ENCODE measurements around the gene KAT6B. TPM values are rescaled to one million over a fixed set of nuclear protein-coding genes. Genes with fewer than 3 reads are reported as not detected.

KAT6B gene
- total and polyA plus RNA-seq, 8 donors: 27.6 to 48.1 (median 42.3) TPM

DNA sequence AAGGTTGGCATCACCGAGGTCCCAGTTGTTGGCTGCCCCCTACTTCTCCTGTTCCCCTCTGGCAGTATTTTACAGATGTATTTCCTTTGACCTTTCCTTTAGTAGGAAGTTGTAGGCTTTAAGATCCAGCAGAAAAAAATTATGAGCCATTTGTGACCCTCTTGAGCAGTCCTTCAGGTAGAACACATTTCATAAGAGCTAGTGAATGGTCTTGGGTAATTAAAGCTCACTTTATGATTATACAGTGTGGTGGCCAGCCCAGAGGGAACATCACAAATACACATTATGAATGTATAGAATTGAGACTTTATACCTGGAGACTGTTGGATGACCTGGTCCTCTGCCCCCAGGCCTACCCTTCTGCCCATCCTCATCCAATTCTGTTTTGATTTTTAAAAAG lies 57.0 kb downstream of the KAT6B start:
- H3K36me3 ChIP-seq: no peaks in the 10 kb centered on the region
- H3K27me3 ChIP-seq: no peaks in the 10 kb centered on the region
- no peak for DNase-seq
- no peak overlapping the region for H3K27ac ChIP-seq
- intact Hi-C loops (cut with DNase I): no loop called here
- no peaks in the 10 kb centered on the region for H3K9me3 ChIP-seq
- ATAC-seq: peak; percentile 83
- TF ChIP-seq, protein P1, sequence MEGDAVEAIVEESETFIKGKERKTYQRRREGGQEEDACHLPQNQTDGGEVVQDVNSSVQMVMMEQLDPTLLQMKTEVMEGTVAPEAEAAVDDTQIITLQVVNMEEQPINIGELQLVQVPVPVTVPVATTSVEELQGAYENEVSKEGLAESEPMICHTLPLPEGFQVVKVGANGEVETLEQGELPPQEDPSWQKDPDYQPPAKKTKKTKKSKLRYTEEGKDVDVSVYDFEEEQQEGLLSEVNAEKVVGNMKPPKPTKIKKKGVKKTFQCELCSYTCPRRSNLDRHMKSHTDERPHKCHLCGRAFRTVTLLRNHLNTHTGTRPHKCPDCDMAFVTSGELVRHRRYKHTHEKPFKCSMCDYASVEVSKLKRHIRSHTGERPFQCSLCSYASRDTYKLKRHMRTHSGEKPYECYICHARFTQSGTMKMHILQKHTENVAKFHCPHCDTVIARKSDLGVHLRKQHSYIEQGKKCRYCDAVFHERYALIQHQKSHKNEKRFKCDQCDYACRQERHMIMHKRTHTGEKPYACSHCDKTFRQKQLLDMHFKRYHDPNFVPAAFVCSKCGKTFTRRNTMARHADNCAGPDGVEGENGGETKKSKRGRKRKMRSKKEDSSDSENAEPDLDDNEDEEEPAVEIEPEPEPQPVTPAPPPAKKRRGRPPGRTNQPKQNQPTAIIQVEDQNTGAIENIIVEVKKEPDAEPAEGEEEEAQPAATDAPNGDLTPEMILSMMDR (IDR thresholded peaks at IDR 0.05): no peak
- no peak overlapping the region for H3K4me3 ChIP-seq
- H3K4me1 ChIP-seq: peaks cover 12 to 27% of the 10 kb centered on the region in 2 donors

DNA sequence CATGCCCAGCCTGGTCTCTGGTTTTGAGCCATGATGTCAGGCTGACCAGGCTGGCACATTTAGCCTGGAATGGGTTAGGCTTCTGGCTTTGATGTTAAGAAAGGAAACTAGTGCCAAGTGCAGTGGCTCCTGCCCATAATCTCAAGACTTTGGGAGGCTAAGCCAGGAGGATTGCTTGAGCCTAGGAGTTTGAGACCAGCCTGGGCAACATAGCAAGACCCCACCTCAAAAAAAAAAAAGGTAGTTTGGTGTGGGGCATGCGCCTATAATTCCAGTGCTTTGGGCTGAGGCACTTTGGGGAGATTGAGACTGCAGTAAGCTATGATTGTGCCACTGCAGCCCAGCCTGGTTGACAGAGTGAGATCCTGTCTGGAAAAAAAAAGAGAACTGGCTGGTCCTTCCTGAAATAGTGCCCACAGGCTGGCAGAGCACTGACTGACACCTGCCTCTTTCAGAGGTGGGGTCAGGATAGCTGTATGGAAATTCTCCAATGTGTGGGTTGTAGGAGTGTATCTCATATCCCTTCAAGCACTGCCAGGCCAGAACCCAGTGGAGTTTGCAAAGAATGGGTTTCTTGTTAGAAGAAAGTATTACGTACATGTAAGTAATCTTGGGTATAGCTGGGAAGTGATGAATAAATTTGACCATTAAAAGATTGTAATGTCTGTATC lies 61.3 kb downstream of the KAT6B start:
- Histone ChIP-seq H3K27ac (no peak overlapping the region), H3K9me3 (no peaks in the 10 kb centered on the region), H3K4me1 (peaks cover 12 to 21% of the 10 kb centered on the region in 2 donors), H3K4me3 (no peak overlapping the region), H3K36me3 (no peaks in the 10 kb centered on the region), H3K27me3 (no peaks in the 10 kb centered on the region)
- ATAC-seq (no peak), DNase-seq (no peak)
- intact Hi-C loops (cut with DNase I): no loop called here
- TF ChIP-seq, protein P1 (IDR thresholded peaks at IDR 0.05): no peak

DNA sequence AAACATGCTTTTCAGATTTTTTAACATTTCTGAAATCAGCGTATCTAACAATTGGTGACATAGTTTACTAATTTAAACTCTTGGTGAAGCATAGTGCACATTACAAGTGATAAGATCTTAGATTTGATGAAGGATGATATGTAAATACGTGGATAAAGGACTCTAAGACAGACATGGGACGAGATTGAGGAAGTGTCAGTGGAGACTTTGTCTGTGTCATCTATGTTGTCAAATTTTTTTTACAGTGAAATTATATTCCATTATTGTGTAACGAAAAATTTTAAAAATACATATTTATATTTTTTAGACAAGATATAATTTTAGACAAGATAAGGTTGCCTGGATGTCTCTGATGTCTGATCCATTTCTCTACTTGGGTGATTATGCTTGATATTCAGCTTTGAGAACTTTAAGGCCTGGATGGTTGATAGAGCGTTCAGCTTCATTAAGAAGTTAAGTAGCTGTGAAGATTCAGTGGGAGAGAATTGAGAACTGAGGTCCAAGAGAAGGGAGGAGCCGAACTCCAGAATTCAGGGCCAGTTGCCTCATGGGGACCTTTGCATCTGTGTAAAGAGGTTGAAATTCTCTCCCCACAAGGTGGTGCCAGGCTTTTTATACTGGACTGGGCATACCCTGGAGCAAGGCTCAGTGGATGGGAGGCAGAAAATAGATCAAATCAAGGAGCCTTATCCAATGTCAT lies 62.7 kb downstream of the KAT6B start:
- Histone ChIP-seq H3K27me3 (no peaks in the 10 kb centered on the region), H3K4me1 (peaks cover 0 to 9% of the 10 kb centered on the region in 2 donors), H3K9me3 (no peaks in the 10 kb centered on the region), H3K4me3 (no peak overlapping the region), H3K36me3 (no peaks in the 10 kb centered on the region), H3K27ac (no peak overlapping the region)
- intact Hi-C loops (cut with DNase I): no loop called here
- ATAC-seq (peak; percentile 35), DNase-seq (no peak)
- TF ChIP-seq, protein P1 (IDR thresholded peaks at IDR 0.05): no peak

DNA sequence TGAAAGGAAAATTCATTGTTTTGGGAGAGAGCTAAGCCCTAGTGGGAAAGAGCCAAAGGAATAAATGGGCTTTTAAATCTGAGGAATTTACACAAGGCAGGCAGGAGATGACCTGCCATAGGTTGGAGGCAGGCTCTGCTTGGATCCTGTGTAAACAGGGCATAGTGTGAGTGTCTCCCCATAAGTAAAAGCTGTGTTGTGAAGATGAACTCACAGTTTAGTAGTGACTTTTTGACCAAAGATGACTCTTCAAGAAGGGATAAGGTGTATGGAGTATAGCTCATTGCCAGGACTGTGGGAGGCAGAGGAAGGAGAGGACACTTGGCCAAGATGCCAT lies 63.2 kb downstream of the KAT6B start:
- Histone ChIP-seq H3K36me3 (no peaks in the 10 kb centered on the region), H3K27ac (no peak overlapping the region), H3K9me3 (no peaks in the 10 kb centered on the region), H3K4me3 (no peak overlapping the region), H3K4me1 (peaks cover 0 to 7% of the 10 kb centered on the region in 2 donors), H3K27me3 (no peaks in the 10 kb centered on the region)
- no peak for ATAC-seq
- intact Hi-C loops (cut with DNase I): no loop called here
- TF ChIP-seq, protein P1 (IDR thresholded peaks at IDR 0.05): no peak
- no peak for DNase-seq

DNA sequence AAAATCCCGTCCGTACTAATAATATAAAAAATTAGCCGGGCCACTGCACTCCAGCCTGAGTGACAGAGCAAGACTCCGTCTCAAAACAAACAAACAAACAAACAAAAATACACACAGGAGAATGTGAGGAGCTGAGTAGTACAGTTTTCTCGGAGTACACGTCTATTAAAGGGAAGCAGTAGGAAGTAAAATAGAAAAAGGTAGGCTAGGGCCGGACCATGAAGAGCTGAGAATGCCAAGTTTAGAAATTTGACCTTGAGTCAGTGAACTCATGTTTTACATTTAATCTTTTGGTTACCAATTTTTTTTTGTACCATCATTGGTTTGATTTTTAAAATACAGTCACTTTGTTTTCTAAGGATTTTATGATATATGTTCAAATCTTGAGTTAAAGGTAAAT lies 64.1 kb downstream of the KAT6B start:
- Histone ChIP-seq H3K27me3 (no peaks in the 10 kb centered on the region), H3K4me1 (peaks cover 0 to 7% of the 10 kb centered on the region in 2 donors), H3K36me3 (no peaks in the 10 kb centered on the region), H3K27ac (no peak overlapping the region), H3K9me3 (no peaks in the 10 kb centered on the region), H3K4me3 (no peak overlapping the region)
- intact Hi-C loops (cut with DNase I): no loop called here
- TF ChIP-seq, protein P1 (IDR thresholded peaks at IDR 0.05): no peak
- DNase-seq (no peak), ATAC-seq (no peak)

All from left lung (tissue), 10 donors.